Activated CD4-positive, alpha-beta memory T cell treated with anti-CD3 and anti-CD28 coated beads for 36 hours (primary cell): Measurements from ENCODE around the gene MYL6B. TPM values are rescaled to one million over a fixed set of nuclear protein-coding genes. Genes with fewer than 3 reads are reported as not detected.
A peak's percentile ranks its signal among the peaks of the same experiment; 100 is the strongest.
"Not testable (repeated sequence)": the region's sequence is repeated elsewhere in the genome, so short reads cannot be mapped to it uniquely, and the experiment has no call there.

ENCODE experiments used
- CTCF ChIA-PET: fragments of 350-600 bp; sonication (Branson Sonifier 250); formaldehyde crosslinking; loops from one replicate; lab custom pipeline; 2021; ENCODE audit warnings: antibody characterized with exemption, inconsistent platforms; lab: Charles Lee
- POLR2A ChIA-PET: fragments of 350-600 bp; sonication (Branson Sonifier 250); formaldehyde crosslinking; loops from one replicate; lab custom pipeline; 2021; ENCODE audit warnings: antibody characterized with exemption; lab: Charles Lee
- DNase-seq: peaks from one replicate; pipeline ENCODE4 v3.0.0-alpha.2; 2020
- H3K27ac Mint-ChIP-seq: one replicate; pipeline ENCODE4 v1.8.0; 2021; ENCODE audit warnings: mixed read lengths
- H3K27me3 Mint-ChIP-seq: one replicate; pipeline ENCODE4 v1.8.0; 2021; ENCODE audit warnings: mixed read lengths
- H3K36me3 Mint-ChIP-seq: one replicate; pipeline ENCODE4 v1.8.0; 2021; ENCODE audit warnings: mixed read lengths
- H3K4me1 Mint-ChIP-seq: one replicate; pipeline ENCODE4 v1.8.0; 2021; ENCODE audit warnings: low read depth, mixed read lengths
- H3K4me3 Mint-ChIP-seq: one replicate; pipeline ENCODE4 v1.8.0; 2021; ENCODE audit warnings: mild to moderate bottlenecking, mixed read lengths
- H3K9me3 Mint-ChIP-seq: one replicate; pipeline ENCODE4 v1.8.0; 2021; ENCODE audit warnings: mixed read lengths
- intact Hi-C: fragments of 100-400 bp; cut with micrococcal nuclease; formaldehyde crosslinking; loops from one replicate; pipeline ENCODE4 v1.15.1; 2023
- total RNA-seq, 2 experiments: library from RNA; stranded (reverse); gene quantifications; one replicate each; pipeline ENCODE4 v1.2.3, GENCODE V29; 2021

MYL6B gene
- total RNA-seq, 2 experiments from 2014 or later, result 63.8 to 70.8 TPM

DNA sequence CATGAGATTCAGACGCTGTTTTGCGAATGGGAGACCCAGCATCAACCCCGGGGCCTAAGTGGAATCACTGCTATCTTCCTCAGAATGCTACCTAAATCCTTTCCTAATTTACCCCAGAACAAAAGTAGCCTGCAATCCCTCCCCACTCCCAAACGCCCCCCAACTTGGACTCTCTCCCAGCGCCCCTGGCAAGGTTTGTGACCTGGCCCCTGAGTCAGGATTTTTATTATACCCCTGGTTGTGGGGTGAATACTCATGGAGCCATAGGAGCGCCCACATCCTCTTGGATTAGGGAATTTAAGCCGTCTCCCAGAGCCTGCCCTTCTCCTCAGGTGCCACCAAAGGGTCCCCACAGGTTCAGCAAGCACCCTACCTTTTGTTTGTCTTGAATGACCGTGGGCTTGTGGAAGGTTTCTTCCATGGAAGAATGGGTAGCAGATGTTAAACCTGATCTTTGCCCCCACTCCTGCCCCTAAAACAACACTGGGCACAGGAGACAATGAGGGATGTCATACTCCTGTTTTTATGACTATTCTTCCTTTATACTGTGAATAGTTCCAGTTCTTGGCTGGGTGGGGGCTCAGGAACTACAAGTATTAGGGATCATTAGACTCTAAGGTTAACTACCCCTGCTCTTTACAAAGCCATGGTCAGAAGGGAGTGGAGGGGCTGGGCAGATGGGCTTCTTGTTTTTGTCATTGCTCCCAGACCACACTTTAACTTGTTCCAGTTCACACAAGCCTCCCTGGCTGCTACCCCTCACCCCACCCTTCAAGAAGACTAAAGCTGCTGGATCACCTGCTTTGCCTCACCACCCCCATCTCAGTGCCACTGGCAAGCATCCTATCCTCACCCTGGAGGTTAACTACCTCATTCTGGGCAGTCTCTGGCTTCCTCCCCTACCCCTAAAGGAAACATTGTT is 630 bp downstream of the MYL6B start:
- Mint-ChIP-seq H3K36me3 (peaks cover 9% of the 10 kb centered on the region), H3K4me1 (peaks cover 36% of the 10 kb centered on the region), H3K9me3 (no peaks in the 10 kb centered on the region), H3K27me3 (no peaks in the 10 kb centered on the region), H3K4me3 (peak overlapping the region; percentile 78), H3K27ac (peak overlapping the region; percentile 96)
- intact Hi-C loops, result loop anchor here (1.0 to 2.0 kb wide), 7 partner anchors 7 to 222 kb away; partner anchors contain the start of genes DGKA, PA2G4, SMARCC2 and ZC3H10
- CTCF ChIA-PET, result interaction anchor here (1.5 kb wide), 1 partner anchor 27 kb away, joined by 7 read pairs; no protein-coding TSS in a partner anchor
- POLR2A ChIA-PET, result interaction anchor here (1.3 kb wide), 1 partner anchor 69 kb away, joined by 5 read pairs; no protein-coding TSS in a partner anchor
- no peak for DNase-seq

DNA sequence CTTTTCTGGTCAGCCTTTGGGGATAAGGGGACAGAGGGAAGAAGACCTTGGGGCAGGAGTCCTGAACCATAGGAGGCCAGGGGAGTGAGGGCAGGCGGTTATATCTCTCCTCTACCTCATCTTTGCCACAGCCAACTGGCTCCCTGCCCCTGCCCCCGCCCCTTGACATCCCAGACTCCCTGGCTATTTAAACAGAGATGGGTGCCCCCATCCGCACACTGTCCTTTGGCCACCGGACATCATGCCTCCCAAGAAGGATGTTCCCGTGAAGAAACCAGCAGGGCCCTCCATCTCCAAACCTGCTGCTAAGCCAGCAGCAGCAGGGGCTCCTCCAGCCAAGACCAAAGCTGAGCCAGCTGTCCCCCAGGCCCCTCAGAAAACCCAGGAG is 1.3 kb downstream of the MYL6B start:
- Mint-ChIP-seq H3K4me1 (peaks cover 36% of the 10 kb centered on the region), H3K27me3 (no peaks in the 10 kb centered on the region), H3K27ac (no peak overlapping the region), H3K9me3 (no peaks in the 10 kb centered on the region), H3K36me3 (peaks cover 15% of the 10 kb centered on the region), H3K4me3 (peak overlapping the region; percentile 78)
- CTCF ChIA-PET, result interaction anchor here (1.0 to 2.2 kb wide), 3 partner anchors 27 to 36 kb away, joined by 5 to 7 read pairs (median 6); partner anchors contain the start of genes SMARCC2 and ZC3H10
- no peak for DNase-seq
- intact Hi-C loops, result loop anchor here (2.0 kb wide), 2 partner anchors 69 to 223 kb away; partner anchors contain the start of gene DGKA
- POLR2A ChIA-PET, result no interaction called here

DNA sequence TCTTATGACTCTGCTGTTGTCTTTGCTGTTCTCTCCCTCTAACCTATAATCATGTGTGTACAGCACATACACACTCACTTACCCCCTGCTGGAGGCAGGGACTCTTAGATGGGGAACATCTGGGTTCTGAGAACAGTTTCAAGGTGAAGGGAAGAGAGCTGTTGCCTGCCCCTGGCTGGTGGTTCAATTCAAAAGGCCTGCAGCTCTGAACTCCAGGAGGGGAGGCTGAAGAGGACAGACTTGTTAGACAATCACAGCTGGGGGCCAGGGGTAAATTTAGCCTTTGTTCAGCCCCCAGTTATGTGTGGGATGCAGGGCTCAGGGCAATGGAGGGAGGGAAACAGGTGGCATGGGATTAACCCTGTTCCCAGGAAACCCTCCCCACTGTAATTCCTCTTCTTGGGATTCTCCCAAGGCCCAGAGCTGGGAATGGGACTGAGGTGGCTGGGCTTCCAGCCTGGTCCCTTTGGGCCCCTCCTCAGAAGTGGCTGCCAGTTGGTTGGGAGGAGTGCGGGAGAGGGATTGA is 1.9 kb downstream of the MYL6B start:
- Mint-ChIP-seq H3K4me3 (no peak overlapping the region), H3K27me3 (no peaks in the 10 kb centered on the region), H3K36me3 (peaks cover 21% of the 10 kb centered on the region), H3K9me3 (no peaks in the 10 kb centered on the region), H3K27ac (no peak overlapping the region), H3K4me1 (peaks cover 36% of the 10 kb centered on the region)
- ChIA-PET CTCF (interaction anchor here (1.0 to 2.2 kb wide), 4 partner anchors 28 to 104 kb away, joined by 3 to 7 read pairs (median 6); partner anchors contain the start of genes ANKRD52, SMARCC2 and ZC3H10), POLR2A (interaction anchor here (1.0 to 1.6 kb wide), 2 partner anchors 36 to 50 kb away, joined by 5 read pairs; partner anchors contain the start of genes PA2G4 and SMARCC2)
- intact Hi-C loops, result no loop called here
- no peak for DNase-seq

DNA sequence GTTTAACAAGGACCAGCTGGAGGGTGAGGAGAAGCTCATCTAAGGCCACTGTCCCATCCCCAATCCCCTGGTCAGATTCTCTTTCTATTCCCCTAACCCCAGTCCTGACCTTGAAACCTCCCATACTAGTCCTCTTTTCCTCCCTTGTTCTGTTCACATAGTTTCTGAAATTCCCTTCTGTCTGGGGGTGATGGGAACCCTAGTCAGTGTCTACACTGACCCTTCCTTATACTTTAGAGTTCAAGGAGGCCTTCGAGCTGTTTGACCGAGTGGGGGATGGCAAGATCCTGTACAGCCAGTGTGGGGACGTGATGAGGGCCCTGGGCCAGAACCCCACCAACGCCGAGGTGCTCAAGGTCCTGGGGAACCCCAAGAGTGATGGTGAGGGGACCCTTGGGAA is 2.4 kb downstream of the MYL6B start:
- H3K4me1 Mint-ChIP-seq, result peaks cover 37% of the 10 kb centered on the region

DNA sequence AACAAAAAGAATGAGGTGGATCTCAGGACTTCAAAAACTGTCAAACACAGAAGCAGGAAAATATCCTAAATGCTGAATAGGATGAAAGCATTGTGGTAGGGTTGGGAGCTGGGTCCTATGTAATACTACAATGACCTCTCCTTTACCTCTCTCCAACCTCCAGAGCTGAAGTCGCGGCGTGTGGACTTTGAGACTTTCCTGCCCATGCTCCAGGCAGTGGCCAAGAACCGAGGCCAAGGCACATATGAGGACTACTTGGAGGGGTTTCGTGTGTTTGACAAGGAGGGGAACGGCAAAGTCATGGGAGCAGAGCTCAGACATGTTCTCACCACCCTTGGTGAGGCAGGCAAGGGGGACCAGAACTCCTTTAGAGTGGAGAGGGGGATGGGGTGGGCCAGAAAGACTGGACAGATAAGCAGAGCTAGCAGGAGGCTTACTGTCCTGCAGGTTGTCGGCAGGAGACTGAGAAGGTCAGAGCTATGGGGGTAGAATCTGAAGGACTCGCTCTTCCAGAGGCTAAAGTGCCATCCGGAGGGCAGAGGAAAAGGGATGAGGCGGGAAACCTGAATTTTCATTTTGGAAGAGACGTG is 3.0 kb downstream of the MYL6B start:
- H3K4me3 Mint-ChIP-seq, result peak overlapping the region; percentile 1
- H3K4me1 Mint-ChIP-seq, result peaks cover 39% of the 10 kb centered on the region
- intact Hi-C loops, result no loop called here

More for the DNA sequence above, 2.4 kb downstream of the MYL6B start:
- H3K27me3 Mint-ChIP-seq, result no peaks in the 10 kb centered on the region
- no peak overlapping the region for H3K4me3 Mint-ChIP-seq
- no peaks in the 10 kb centered on the region for H3K9me3 Mint-ChIP-seq
- H3K36me3 Mint-ChIP-seq, result peaks cover 26% of the 10 kb centered on the region
- ChIA-PET POLR2A (interaction anchor here (1.0 to 1.6 kb wide), 2 partner anchors 35 to 50 kb away, joined by 5 read pairs; partner anchors contain the start of genes PA2G4 and SMARCC2), CTCF (interaction anchor here (0.8 to 2.2 kb wide), 6 partner anchors 26 to 103 kb away, joined by 3 to 7 read pairs (median 4); partner anchors contain the start of genes ANKRD52, SMARCC2 and ZC3H10)
- intact Hi-C loops, result no loop called here
- H3K27ac Mint-ChIP-seq, result no peak overlapping the region
- DNase-seq, result no peak

DNA sequence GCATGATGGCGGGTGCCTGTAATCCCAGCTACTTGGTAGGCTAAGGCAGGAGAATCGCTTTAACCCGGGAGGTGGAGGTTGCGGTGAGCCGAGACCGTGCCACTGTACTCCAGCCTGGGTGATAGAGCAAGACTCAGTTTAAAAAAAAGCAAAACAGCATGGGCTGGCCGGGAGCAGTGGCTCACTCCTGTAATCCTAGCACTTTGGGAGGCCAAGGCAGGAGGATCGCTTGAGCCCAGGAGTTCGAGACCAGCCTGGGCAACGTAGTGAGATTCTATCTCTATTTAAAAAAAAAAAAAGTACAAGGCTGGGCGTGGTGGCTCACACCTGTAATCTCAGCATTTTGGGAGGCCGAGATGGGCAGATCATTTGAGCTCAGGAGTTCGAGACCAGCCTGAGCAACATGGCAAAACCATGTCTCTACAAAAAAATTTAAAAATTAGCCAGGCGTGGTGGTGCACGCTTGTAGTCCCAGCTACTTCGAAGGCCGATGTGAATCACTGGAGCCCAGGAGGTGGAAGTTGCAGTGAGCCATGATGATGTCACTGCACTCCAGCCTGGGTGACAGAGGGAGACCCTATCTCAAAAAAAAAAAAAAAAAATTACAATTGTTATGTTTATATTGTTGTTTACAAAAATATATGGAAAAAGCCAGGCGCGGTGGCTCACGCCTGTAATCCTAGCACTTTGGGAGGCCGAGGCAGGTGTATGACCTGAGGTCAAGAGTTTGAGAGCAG is 4.2 kb downstream of the MYL6B start:
- DNase-seq, H3K27me3 Mint-ChIP-seq, intact Hi-C loops, H3K9me3 Mint-ChIP-seq: not testable (repeated sequence)
- Mint-ChIP-seq H3K27ac (peak overlapping the region; percentile 98), H3K36me3 (peaks cover 45% of the 10 kb centered on the region), H3K4me3 (peak overlapping the region; percentile 95), H3K4me1 (peaks cover 39% of the 10 kb centered on the region)
- CTCF ChIA-PET, result interaction anchor here (0.6 to 1.3 kb wide), 4 partner anchors 30 to 85 kb away, joined by 3 to 5 read pairs (median 3); partner anchors contain the start of gene ZC3H10
- POLR2A ChIA-PET, result interaction anchor here (0.9 to 1.4 kb wide), 2 partner anchors 33 to 38 kb away, joined by 3 to 6 read pairs; partner anchors contain the start of genes SMARCC2 and ZC3H10

More for the DNA sequence above, 3.0 kb downstream of the MYL6B start:
- no peaks in the 10 kb centered on the region for H3K9me3 Mint-ChIP-seq
- ChIA-PET CTCF (interaction anchor here (0.8 to 2.2 kb wide), 4 partner anchors 27 to 103 kb away, joined by 3 to 6 read pairs (median 3); partner anchors contain the start of genes ANKRD52, SMARCC2 and ZC3H10), POLR2A (interaction anchor here (1.0 to 1.6 kb wide), 2 partner anchors 34 to 51 kb away, joined by 5 read pairs; partner anchors contain the start of genes PA2G4 and SMARCC2)
- H3K27ac Mint-ChIP-seq, result no peak overlapping the region
- DNase-seq, result no peak
- peaks cover 32% of the 10 kb centered on the region for H3K36me3 Mint-ChIP-seq
- no peaks in the 10 kb centered on the region for H3K27me3 Mint-ChIP-seq

DNA sequence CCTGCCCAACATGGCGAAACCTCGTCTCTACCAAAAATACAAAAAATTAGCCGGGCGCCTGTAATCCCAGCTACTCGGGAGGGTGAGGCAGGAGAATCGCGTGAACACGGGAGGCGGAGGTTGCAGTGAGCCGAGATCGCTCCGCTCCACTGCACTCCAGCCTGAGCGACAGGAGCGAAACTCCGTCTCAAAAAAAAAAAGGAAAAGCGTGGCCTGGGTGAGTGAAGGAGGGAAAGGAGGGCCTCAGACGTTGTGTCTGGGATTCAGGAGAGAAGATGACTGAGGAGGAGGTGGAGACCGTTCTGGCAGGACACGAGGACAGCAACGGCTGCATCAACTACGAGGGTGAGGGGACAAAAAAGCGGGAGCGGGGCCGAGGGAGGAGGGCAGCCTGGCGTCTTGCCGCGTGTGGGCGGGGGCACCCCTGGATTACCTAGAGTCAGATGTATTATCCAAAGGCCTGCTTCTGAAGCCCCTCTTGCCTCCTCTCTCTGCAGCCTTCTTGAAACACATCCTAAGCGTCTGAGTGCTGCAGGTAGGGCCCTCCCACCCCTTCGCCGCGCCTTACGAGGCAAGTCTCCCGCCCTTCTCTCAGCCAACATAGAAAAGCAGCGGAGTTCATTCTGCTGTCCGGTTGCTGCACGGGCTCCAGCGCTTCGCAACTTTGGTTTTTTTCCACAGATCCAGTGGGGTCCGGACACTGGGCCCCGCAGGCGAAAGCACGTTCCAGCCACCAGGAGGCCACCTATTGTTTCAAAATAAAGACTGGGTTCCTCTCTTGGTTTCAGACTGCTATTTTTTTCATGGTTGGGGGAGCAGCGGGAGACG is 5.0 kb downstream of the MYL6B start:
- Mint-ChIP-seq H3K9me3 (no peaks in the 10 kb centered on the region), H3K27me3 (no peaks in the 10 kb centered on the region), H3K36me3 (peaks cover 49% of the 10 kb centered on the region), H3K4me3 (peak overlapping the region; percentile 95), H3K4me1 (peaks cover 43% of the 10 kb centered on the region), H3K27ac (peak overlapping the region; percentile 98)
- CTCF ChIA-PET, result interaction anchor here (0.9 to 6.2 kb wide), 7 partner anchors 31 to 41 kb away, joined by 3 to 48 read pairs (median 6); partner anchors contain the start of genes ESYT1, RPL41, SMARCC2 and ZC3H10
- intact Hi-C loops, result loop anchor here (1.0 to 2.0 kb wide), 4 partner anchors 31 to 181 kb away; partner anchors contain the start of genes CS, IL23A and ZC3H10
- POLR2A ChIA-PET, result interaction anchor here (0.9 to 2.4 kb wide), 7 partner anchors 29 to 54 kb away, joined by 3 to 17 read pairs (median 10); partner anchors contain the start of genes ESYT1, SMARCC2 and ZC3H10
- DNase-seq, result peak; percentile 72

DNA sequence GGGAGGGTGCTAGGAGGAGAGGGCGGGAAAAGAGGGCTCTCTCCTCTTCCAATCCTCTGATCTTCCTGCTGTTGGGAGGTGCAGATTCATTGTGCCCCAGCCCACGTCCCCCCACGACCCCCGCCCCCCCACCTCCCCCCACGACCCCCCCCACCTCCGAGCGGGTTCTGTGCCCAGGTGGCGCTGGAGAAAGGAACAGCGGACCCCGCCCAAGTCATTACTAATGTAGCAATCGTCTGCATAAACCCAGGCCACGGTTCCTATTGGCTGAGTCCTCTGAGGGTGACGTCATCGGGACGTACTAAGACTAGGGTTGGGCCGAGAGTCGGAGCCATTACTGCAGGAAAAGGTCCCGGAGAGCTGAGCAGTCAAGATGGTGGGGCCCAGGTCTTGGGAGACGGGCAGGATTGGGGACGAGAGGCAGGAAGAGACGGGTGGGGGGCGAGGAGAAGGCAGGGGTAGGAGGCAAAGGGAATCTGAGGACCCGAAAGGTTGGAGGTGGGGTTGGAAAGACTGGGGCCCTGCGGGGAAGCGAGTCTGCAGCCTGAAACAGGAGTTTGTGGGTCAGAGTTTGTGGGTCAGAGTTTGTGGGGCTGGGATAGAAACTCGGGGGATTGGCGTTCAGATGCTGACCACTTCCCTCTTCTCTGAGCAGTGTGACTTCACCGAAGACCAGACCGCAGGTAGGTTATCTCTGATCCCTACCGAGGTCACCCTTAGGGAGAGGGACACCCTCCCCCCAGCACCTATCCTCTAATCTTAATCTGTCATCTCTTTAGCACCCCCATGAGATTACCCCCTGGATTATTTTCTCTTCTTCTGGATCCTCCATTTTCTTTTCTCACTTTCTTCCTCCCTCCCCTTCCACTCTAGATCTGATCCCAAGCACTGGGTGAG is 5.9 kb downstream of the MYL6B start, which contains the start of gene MYL6:
Gene MYL6 (plus strand): TSS at position 331 of the 897 bp plus-strand sequence. CDS start 43 bp downstream, at position 374.
- POLR2A ChIA-PET, result interaction anchor here (0.6 to 2.4 kb wide), 9 partner anchors 9 to 366 kb away, joined by 3 to 17 read pairs (median 5); partner anchors contain the start of genes ESYT1, SMARCC2 and ZC3H10
- Mint-ChIP-seq H3K36me3 (peaks cover 51% of the 10 kb centered on the region), H3K9me3 (no peaks in the 10 kb centered on the region), H3K27ac (peak within 1 kb of the TSS; percentile 98), H3K27me3 (no peaks in the 10 kb centered on the region), H3K4me3 (peak within 1 kb of the TSS; percentile 95), H3K4me1 (peaks cover 42% of the 10 kb centered on the region)
- intact Hi-C loops, result loop anchor here (1.0 to 2.0 kb wide), 4 partner anchors 32 to 180 kb away; partner anchors contain the start of genes CS, IL23A and ZC3H10
- DNase-seq, result peak; percentile 95
- CTCF ChIA-PET, result interaction anchor here (1.4 to 6.2 kb wide), 6 partner anchors 30 to 63 kb away, joined by 4 to 48 read pairs (median 10); partner anchors contain the start of genes ESYT1, RNF41, RPL41 and SMARCC2
